ENCODE measurements around the gene TLE6. TPM values are rescaled to one million over a fixed set of nuclear protein-coding genes. Genes with fewer than 3 reads are reported as not detected.

TLE6 gene
- total and polyA plus RNA-seq, 2 of the 8 experiments (the other 6 are each of a cell fraction or from before 2014, with no cell fraction given) = 2.5 to 2.9 TPM

DNA sequence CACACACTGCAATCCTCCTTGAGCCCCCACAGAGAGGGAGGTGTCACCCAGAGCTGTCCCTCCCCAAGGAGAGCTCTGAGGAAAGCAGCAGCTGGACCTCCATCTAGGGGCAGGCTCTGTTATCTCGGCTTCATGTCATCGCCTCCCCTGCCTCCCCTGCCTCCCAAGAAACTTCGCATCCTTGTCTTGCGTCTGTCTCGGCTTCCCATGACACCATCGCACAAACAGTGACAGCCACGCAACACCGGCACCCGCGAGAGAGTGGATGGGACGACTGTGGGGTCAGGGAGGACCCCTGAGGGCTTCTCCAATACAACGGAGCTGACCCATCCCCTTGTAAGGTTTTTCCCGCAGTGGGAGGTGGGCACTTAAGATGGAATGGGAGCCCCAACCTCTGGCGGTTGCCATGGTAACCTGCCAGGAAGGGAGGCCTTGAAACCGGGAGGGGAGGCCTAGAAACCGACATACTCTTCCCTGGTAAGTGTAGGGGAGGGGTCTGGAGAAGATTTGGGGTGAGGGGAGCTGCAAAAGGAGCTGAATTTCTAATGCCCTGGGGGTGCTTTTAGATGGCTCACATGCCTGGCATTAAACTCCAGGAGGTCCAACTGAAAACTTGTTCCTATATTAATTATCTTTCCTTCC is 35.4 kb downstream of the TLE6 start:
- no peak overlapping the region for H3K4me2 ChIP-seq (ENCODE audit: insufficient read depth in 1 of 2, low read depth in 2 of 2, low read length in 2 of 2)
- H3K56ac ChIP-seq (replicated peaks; ENCODE audit: insufficient read length, low read depth, low read length) = no peak overlapping the region
- no peak overlapping the region for H2BK120ac ChIP-seq (replicated peaks; ENCODE audit: low read depth, low read length)
- FAIRE-seq = no peak
- H3K4me1 ChIP-seq (replicated peaks in 1 of 4; ENCODE audit: control insufficient read depth in 3 of 4, insufficient read depth in 4 of 4, low read length in 3 of 4) = peaks cover 0 to 7% (median 0%) of the 10 kb centered on the region in 4 experiments; a peak in 3 of 7 replicates
- H3K27ac ChIP-seq (ENCODE audit: low read depth, low read length) = no peak overlapping the region
- H2BK15ac ChIP-seq (ENCODE audit: low read length) = no peak overlapping the region
- H3K9ac ChIP-seq (replicated peaks in 1 of 4; ENCODE audit: extremely low read depth in 1 of 4, low read depth in 3 of 4, low read length in 3 of 4) = no peak overlapping the region
- H4K8ac ChIP-seq (ENCODE audit: extremely low read depth, insufficient read depth, low read length) = no peak overlapping the region; the same call in 1 of the 2 replicates
- no peak overlapping the region for H2AFZ ChIP-seq (ENCODE audit: low read length)
- H4K5ac ChIP-seq (ENCODE audit: insufficient read length, low read depth, low read length) = no peak overlapping the region
- no peak overlapping the region for H3K18ac ChIP-seq (ENCODE audit: extremely low read depth, low read length)
- H3K4me3 ChIP-seq (ENCODE audit: extremely low read depth in 1 of 4, insufficient read depth in 2 of 4, low read depth in 3 of 4, low read length in 4 of 4) = no peak overlapping the region
- no peak for TF ChIP-seq ZNF274 (IDR thresholded peaks at IDR 0.05; ENCODE audit: borderline replicate concordance, extremely low read depth, low read length)
- TF ChIP-seq BCL11A (IDR thresholded peaks at IDR 0.05; ENCODE audit: low read depth in 2 of 2, low read length in 2 of 2) = no peak
- no peak for TF ChIP-seq TAF1 (IDR thresholded peaks at IDR 0.05; ENCODE audit: low read depth, low read length)
- TF ChIP-seq MAFK (IDR thresholded peaks at IDR 0.05; ENCODE audit: low read depth, low read length) = no peak
- peak; percentile 97 for TF ChIP-seq SP4 (IDR thresholded peaks at IDR 0.05; ENCODE audit: low read length)
- H2AK5ac ChIP-seq (ENCODE audit: low read depth, low read length) = no peak overlapping the region
- no peak overlapping the region for H2BK20ac ChIP-seq (ENCODE audit: low read length)
- no peak overlapping the region for H2BK5ac ChIP-seq (ENCODE audit: low read depth, low read length)
- no peaks in the 10 kb centered on the region for H3K23me2 ChIP-seq (ENCODE audit: low read depth, low read length)
- H3K27me3 ChIP-seq (replicated peaks in 1 of 4; ENCODE audit: control insufficient read depth in 3 of 4, extremely low read depth in 1 of 4, insufficient read depth in 3 of 4, low read length in 3 of 4) = no peaks in the 10 kb centered on the region
- H3K14ac ChIP-seq (ENCODE audit: insufficient read length) = no peak overlapping the region
- no peaks in the 10 kb centered on the region for H3K79me2 ChIP-seq (ENCODE audit: control insufficient read depth in 1 of 2, insufficient read depth in 2 of 2, low read length in 2 of 2)
- ChIA-PET CTCF (ENCODE audit: partially characterized antibody) (interaction anchor here (0.6 to 1.5 kb wide), 3 partner anchors 9 to 112 kb away, joined by 4 read pairs; no protein-coding TSS in a partner anchor), POLR2A (ENCODE audit: partially characterized antibody) (interaction anchor here (1.4 to 2.5 kb wide), 3 partner anchors 16 to 40 kb away, joined by 4 to 9 read pairs (median 5); no protein-coding TSS in a partner anchor)
- H4K91ac ChIP-seq (replicated peaks; ENCODE audit: insufficient read length, low read length) = no peak overlapping the region
- H4K20me1 ChIP-seq (replicated peaks in 1 of 2; ENCODE audit: control insufficient read depth in 1 of 2, insufficient read depth in 2 of 2, low read length in 2 of 2) = no peaks in the 10 kb centered on the region
- H3K79me1 ChIP-seq (ENCODE audit: low read depth, low read length) = no peaks in the 10 kb centered on the region
- peak in 1 of 2 experiments; percentile 69 for DNase-seq (ENCODE audit: low read depth in 1 of 2, low spot score in 2 of 2)
- H3K4ac ChIP-seq (replicated peaks; ENCODE audit: insufficient read length, low read depth, low read length) = no peak overlapping the region
- H3K9me3 ChIP-seq (ENCODE audit: insufficient read depth in 2 of 2, low read depth in 1 of 2, low read length in 1 of 2) = no peaks in the 10 kb centered on the region
- H2BK12ac ChIP-seq (ENCODE audit: low read depth, low read length) = no peak overlapping the region
- H3K36me3 ChIP-seq (ENCODE audit: control insufficient read depth in 2 of 4, insufficient read depth in 4 of 4, low read length in 3 of 4) = no peaks in the 10 kb centered on the region
- WGBS, 2 experiments (ENCODE audit: extremely low coverage in 1 of 2, insufficient coverage in 1 of 2, insufficient read length in 1 of 2, insufficient replicate concordance in 2 of 2, low coverage in 1 of 2, low lambda C conversion rate in 2 of 2, missing lambda C conversion rate in 1 of 2) = 84% methylated on average over 16 of the region's 16 CpGs; no CpG with 5 or more reads in 1 of the 2 experiments
- no peak overlapping the region for H3K23ac ChIP-seq (ENCODE audit: insufficient read length)
